Neuronal stem cell (in vitro differentiated cells): Measurements from ENCODE around the gene ATP2B1.

Experiments
- DNase-seq: peaks from one replicate; pipeline ENCODE4 v3.0.0-alpha.2; 2013; ENCODE audit warnings: low spot score
- H2AFZ ChIP-seq: one replicate; pipeline ENCODE4 v1.6.1; 2013; ENCODE audit warnings: mild to moderate bottlenecking, low read length, inconsistent platforms
- H2AK5ac ChIP-seq: 2 replicates; pipeline ENCODE4 v1.6.1; 2013; ENCODE audit warnings: low read depth, mild to moderate bottlenecking, inconsistent platforms, low read length, moderate library complexity, mixed read lengths
- H2BK120ac ChIP-seq: 2 replicates; pipeline ENCODE4 v1.6.1; 2013; ENCODE audit warnings: low read depth, mild to moderate bottlenecking, inconsistent platforms, low read length, moderate library complexity, mixed read lengths
- H2BK12ac ChIP-seq: one replicate; pipeline ENCODE4 v1.6.1; 2013; ENCODE audit warnings: low read length, inconsistent platforms
- H2BK15ac ChIP-seq: 2 replicates; pipeline ENCODE4 v1.6.1; 2013; ENCODE audit warnings: mild to moderate bottlenecking, low read length, inconsistent platforms, mixed read lengths
- H2BK5ac ChIP-seq: one replicate; pipeline ENCODE4 v1.6.1; 2013; ENCODE audit warnings: inconsistent platforms, mild to moderate bottlenecking, low read length, moderate library complexity
- H3K14ac ChIP-seq: one replicate; pipeline ENCODE4 v1.6.1; 2013; ENCODE audit warnings: low read length, inconsistent platforms
- H3K18ac ChIP-seq: 2 replicates; pipeline ENCODE4 v1.6.1; 2013; ENCODE audit warnings: low read length, inconsistent platforms
- H3K23ac ChIP-seq: 2 replicates; pipeline ENCODE4 v1.6.1; 2013; ENCODE audit warnings: low read depth, mild to moderate bottlenecking, mixed read lengths, low read length, inconsistent platforms; ENCODE audit not compliant: poor library complexity
- H3K27ac ChIP-seq: replicated peaks from 3 replicates; pipeline ENCODE4 v1.5.1; 2013; ENCODE audit warnings: low read length, inconsistent platforms
- H3K27me3 ChIP-seq, 3 experiments: 2 replicates each; pipeline ENCODE4 v1.6.1; 2013; ENCODE audit warnings: low read length in 3 of 3, mild to moderate bottlenecking in 2 of 3, inconsistent platforms in 1 of 3, low read depth in 1 of 3, mixed read lengths in 1 of 3, moderate library complexity in 1 of 3; ENCODE audit not compliant: control insufficient read depth in 3 of 3, insufficient read depth in 3 of 3
- H3K36me3 ChIP-seq, 2 donors: replicated peaks in 1 of 2; 2 replicates each; pipeline ENCODE4 v1.6.1; 2013; ENCODE audit warnings: low read length in 2 of 2; ENCODE audit not compliant: control insufficient read depth in 2 of 2, insufficient read depth in 2 of 2
- H3K4ac ChIP-seq: 2 replicates; pipeline ENCODE4 v1.6.1; 2013; ENCODE audit warnings: inconsistent platforms, mild to moderate bottlenecking, low read length, moderate library complexity
- H3K4me1 ChIP-seq, 2 donors: 1 replicate in 1 of 2; 2 replicates in 1 of 2; pipeline ENCODE4 v1.6.1; 2013; ENCODE audit warnings: low read length in 2 of 2, low read depth in 1 of 2; ENCODE audit not compliant: control insufficient read depth in 2 of 2, insufficient read depth in 1 of 2
- H3K4me2 ChIP-seq: one replicate; pipeline ENCODE4 v1.6.1; 2013; ENCODE audit warnings: mild to moderate bottlenecking, low read length, inconsistent platforms; ENCODE audit not compliant: insufficient read depth, poor library complexity, severe bottlenecking
- H3K4me3 ChIP-seq, 2 donors: 2 replicates each; pipeline ENCODE4 v1.5.1; 2013; ENCODE audit warnings: low read length in 2 of 2, mild to moderate bottlenecking in 2 of 2, inconsistent platforms in 1 of 2, moderate library complexity in 1 of 2
- H3K79me1 ChIP-seq: one replicate; pipeline ENCODE4 v1.6.1; 2013; ENCODE audit warnings: low read depth, mild to moderate bottlenecking, inconsistent platforms, low read length, moderate library complexity
- H3K9ac ChIP-seq: one replicate; pipeline ENCODE4 v1.6.1; 2013; ENCODE audit warnings: mild to moderate bottlenecking, low read depth, low read length, inconsistent platforms; ENCODE audit not compliant: poor library complexity
- H3K9me3 ChIP-seq, 2 donors: replicated peaks in 1 of 2; 2 replicates each; pipeline versions ENCODE3 to v1.6.1; 2013; ENCODE audit warnings: low read length in 2 of 2, mild to moderate bottlenecking in 2 of 2, inconsistent platforms in 1 of 2, low read depth in 1 of 2, mixed read lengths in 1 of 2, moderate library complexity in 1 of 2; ENCODE audit not compliant: control insufficient read depth in 2 of 2, insufficient read depth in 1 of 2
- H4K8ac ChIP-seq: one replicate; pipeline ENCODE4 v1.6.1; 2013; ENCODE audit warnings: low read depth, mild to moderate bottlenecking, inconsistent platforms, low read length, moderate library complexity
- H4K91ac ChIP-seq: one replicate; pipeline ENCODE4 v1.6.1; 2013; ENCODE audit warnings: low read length, low read depth, mild to moderate bottlenecking, inconsistent platforms; ENCODE audit not compliant: poor library complexity
- WGBS, 2 donors: extraction: QIAGEN DNeasy Blood & Tissue Kit; methylation state at CpG; one replicate each; pipeline ENCODE4 v1.1.7; 2013; ENCODE audit warnings: missing lambda C conversion rate in 2 of 2, mixed read lengths in 1 of 2; ENCODE audit not compliant: insufficient read length in 2 of 2, insufficient replicate concordance in 1 of 2; ENCODE audit errors: extremely low coverage in 2 of 2; 5-methylcytosine and 5-hydroxymethylcytosine counted together

ATP2B1 gene

GRCh38 chr12:89573051-89573810 is 135.4 kb downstream of the ATP2B1 start:
- no peak overlapping the region for H3K14ac ChIP-seq
- H2BK15ac ChIP-seq: no peak overlapping the region
- no peak overlapping the region for H2BK12ac ChIP-seq
- no peaks in the 10 kb centered on the region for H3K27me3 ChIP-seq
- peaks cover 0 to 8% of the 10 kb centered on the region in 2 donors for H3K4me1 ChIP-seq
- H3K4ac ChIP-seq: no peak overlapping the region
- H3K4me3 ChIP-seq: no peak overlapping the region
- no peaks in the 10 kb centered on the region for H3K36me3 ChIP-seq
- H3K27ac ChIP-seq: no peak overlapping the region
- H3K9me3 ChIP-seq: no peaks in the 10 kb centered on the region
- no peak overlapping the region for H3K18ac ChIP-seq
- H3K23ac ChIP-seq: no peak overlapping the region
- no peak overlapping the region for H3K9ac ChIP-seq
- no peak overlapping the region for H2AK5ac ChIP-seq
- no peak overlapping the region for H4K8ac ChIP-seq
- no peak overlapping the region for H3K4me2 ChIP-seq
- H4K91ac ChIP-seq: no peak overlapping the region
- H2AFZ ChIP-seq: no peak overlapping the region
- DNase-seq: no peak
- WGBS, 2 donors: no CpG with 5 or more reads among the region's 5 CpGs
- no peak overlapping the region for H2BK5ac ChIP-seq
- no peaks in the 10 kb centered on the region for H3K79me1 ChIP-seq
- no peak overlapping the region for H2BK120ac ChIP-seq

GRCh38 chr12:89571491-89572195 is 137.0 kb downstream of the ATP2B1 start:
- no peak overlapping the region for H3K4me3 ChIP-seq
- no peak overlapping the region for H3K4ac ChIP-seq
- no peaks in the 10 kb centered on the region for H3K27me3 ChIP-seq
- no peak for DNase-seq
- WGBS, 2 donors: no CpG with 5 or more reads among the region's 4 CpGs
- no peaks in the 10 kb centered on the region for H3K9me3 ChIP-seq
- H2BK120ac ChIP-seq: no peak overlapping the region
- H2AK5ac ChIP-seq: no peak overlapping the region
- no peak overlapping the region for H3K4me2 ChIP-seq
- H4K91ac ChIP-seq: no peak overlapping the region
- no peaks in the 10 kb centered on the region for H3K36me3 ChIP-seq
- H3K27ac ChIP-seq: no peak overlapping the region
- no peaks in the 10 kb centered on the region for H3K79me1 ChIP-seq
- no peak overlapping the region for H3K18ac ChIP-seq
- H2BK15ac ChIP-seq: no peak overlapping the region
- no peak overlapping the region for H3K14ac ChIP-seq
- H2BK5ac ChIP-seq: no peak overlapping the region
- no peak overlapping the region for H2BK12ac ChIP-seq
- no peak overlapping the region for H3K9ac ChIP-seq
- H2AFZ ChIP-seq: no peak overlapping the region
- peaks cover 0 to 8% of the 10 kb centered on the region in 2 donors for H3K4me1 ChIP-seq
- H4K8ac ChIP-seq: no peak overlapping the region
- H3K23ac ChIP-seq: no peak overlapping the region

GRCh38 chr12:89568484-89568883 is 140.2 kb downstream of the ATP2B1 start:
- no peak overlapping the region for H3K27ac ChIP-seq
- no peaks in the 10 kb centered on the region for H3K9me3 ChIP-seq
- H3K9ac ChIP-seq: no peak overlapping the region
- no peaks in the 10 kb centered on the region for H3K36me3 ChIP-seq
- no peak overlapping the region for H3K4me2 ChIP-seq
- H4K8ac ChIP-seq: no peak overlapping the region
- WGBS, 2 donors: no CpG with 5 or more reads among the region's 5 CpGs
- H4K91ac ChIP-seq: no peak overlapping the region
- no peaks in the 10 kb centered on the region for H3K79me1 ChIP-seq
- H3K4me3 ChIP-seq: no peak overlapping the region
- H2BK120ac ChIP-seq: no peak overlapping the region
- no peak overlapping the region for H2AK5ac ChIP-seq
- no peaks in the 10 kb centered on the region for H3K4me1 ChIP-seq
- H2BK12ac ChIP-seq: no peak overlapping the region
- H3K18ac ChIP-seq: no peak overlapping the region
- no peak overlapping the region for H2BK15ac ChIP-seq
- no peak overlapping the region for H3K14ac ChIP-seq
- no peak overlapping the region for H3K4ac ChIP-seq
- no peak overlapping the region for H3K23ac ChIP-seq
- H2BK5ac ChIP-seq: no peak overlapping the region
- H2AFZ ChIP-seq: no peak overlapping the region
- DNase-seq: no peak
- H3K27me3 ChIP-seq: no peaks in the 10 kb centered on the region

- no peak overlapping the region for H4K8ac ChIP-seq
- H3K4me3 ChIP-seq: no peak overlapping the region
- no peak overlapping the region for H3K4ac ChIP-seq
- no peak overlapping the region for H2BK5ac ChIP-seq
- DNase-seq: no peak
- no peak overlapping the region for H3K27ac ChIP-seq
- no peak overlapping the region for H2BK12ac ChIP-seq
- H3K14ac ChIP-seq: no peak overlapping the region
- H2BK15ac ChIP-seq: no peak overlapping the region
- no peak overlapping the region for H3K9ac ChIP-seq
- H3K9me3 ChIP-seq: no peaks in the 10 kb centered on the region
- no peaks in the 10 kb centered on the region for H3K4me1 ChIP-seq
- no peak overlapping the region for H4K91ac ChIP-seq
- H3K4me2 ChIP-seq: no peak overlapping the region
- no peak overlapping the region for H2AK5ac ChIP-seq
- WGBS, 2 donors: 100% methylated on average over 1 of the region's 3 CpGs; no CpG with 5 or more reads in 1 of the 2 donors
- no peak overlapping the region for H3K18ac ChIP-seq
- H2AFZ ChIP-seq: no peak overlapping the region
- no peaks in the 10 kb centered on the region for H3K27me3 ChIP-seq
- H2BK120ac ChIP-seq: no peak overlapping the region
- H3K36me3 ChIP-seq: no peaks in the 10 kb centered on the region
- no peak overlapping the region for H3K23ac ChIP-seq
- no peaks in the 10 kb centered on the region for H3K79me1 ChIP-seq
Observed at GRCh38 chr12:89567691-89568239, 140.9 kb downstream of the ATP2B1 start.
